ENCODE results near the gene TTC39B. TPM values are rescaled to one million over a fixed set of nuclear protein-coding genes. Genes with fewer than 3 reads are reported as not detected.
A peak's percentile ranks its signal among the peaks of the same experiment; 100 is the strongest.

Gene TTC39B
- total RNA-seq, 3 donors from 2014 or later: 6.2 to 14.8 (median 14.4) TPM

- Histone ChIP-seq H3K36me3 (no peaks in the 10 kb centered on the region), H3K27ac (no peak overlapping the region), H3K4me3 (no peak overlapping the region), H3K27me3 (no peaks in the 10 kb centered on the region), H3K4me1 (no peaks in the 10 kb centered on the region), H3K9me3 (no peaks in the 10 kb centered on the region)
- DNase-seq (ENCODE audit: low spot score in 2 of 2): no peak
- no peak for TF ChIP-seq POLR2AphosphoS5 (IDR thresholded peaks at IDR 0.05)
- TF ChIP-seq POLR2A (IDR thresholded peaks at IDR 0.05): no peak
- TF ChIP-seq CTCF (IDR thresholded peaks at IDR 0.05): peak in 2 of 3 donors; percentile 9 to 27
- intact Hi-C loops (cut with DNase I; ENCODE audit: low total_unique reads): no loop called here
Measured at GRCh38 chr9:15277400-15278090, 29.5 kb downstream of the TTC39B start.

- no peaks in the 10 kb centered on the region for H3K9me3 ChIP-seq
- no peak for DNase-seq (ENCODE audit: low spot score in 2 of 2)
- TF ChIP-seq POLR2AphosphoS5 (IDR thresholded peaks at IDR 0.05): no peak
- no peak for TF ChIP-seq CTCF (IDR thresholded peaks at IDR 0.05)
- no peak for TF ChIP-seq POLR2A (IDR thresholded peaks at IDR 0.05)
- no peak overlapping the region for H3K27ac ChIP-seq
- H3K4me3 ChIP-seq: no peak overlapping the region
- no peaks in the 10 kb centered on the region for H3K27me3 ChIP-seq
- no peaks in the 10 kb centered on the region for H3K4me1 ChIP-seq
- no peaks in the 10 kb centered on the region for H3K36me3 ChIP-seq
- intact Hi-C loops (cut with DNase I; ENCODE audit: low total_unique reads): no loop called here
Measured at GRCh38 chr9:15276328-15276938, 30.6 kb downstream of the TTC39B start.

GRCh38 chr9:15274425-15274824, 32.6 kb downstream of the TTC39B start:
- no peak for DNase-seq (ENCODE audit: low spot score in 2 of 2)
- H3K27ac ChIP-seq: no peak overlapping the region
- H3K36me3 ChIP-seq: no peaks in the 10 kb centered on the region
- no peaks in the 10 kb centered on the region for H3K4me1 ChIP-seq
- no peaks in the 10 kb centered on the region for H3K9me3 ChIP-seq
- no peak for TF ChIP-seq CTCF (IDR thresholded peaks at IDR 0.05)
- TF ChIP-seq POLR2A (IDR thresholded peaks at IDR 0.05): no peak
- no peak for TF ChIP-seq POLR2AphosphoS5 (IDR thresholded peaks at IDR 0.05)
- intact Hi-C loops (cut with DNase I; ENCODE audit: low total_unique reads): no loop called here
- H3K4me3 ChIP-seq: no peak overlapping the region
- no peaks in the 10 kb centered on the region for H3K27me3 ChIP-seq

- no peaks in the 10 kb centered on the region for H3K9me3 ChIP-seq
- no peak for DNase-seq (ENCODE audit: low spot score in 2 of 2)
- no peak overlapping the region for H3K27ac ChIP-seq
- no peaks in the 10 kb centered on the region for H3K4me1 ChIP-seq
- H3K4me3 ChIP-seq: no peak overlapping the region
- H3K27me3 ChIP-seq: no peaks in the 10 kb centered on the region
- no peaks in the 10 kb centered on the region for H3K36me3 ChIP-seq
- intact Hi-C loops (cut with DNase I; ENCODE audit: low total_unique reads): no loop called here
- no peak for TF ChIP-seq POLR2AphosphoS5 (IDR thresholded peaks at IDR 0.05)
- no peak for TF ChIP-seq POLR2A (IDR thresholded peaks at IDR 0.05)
- TF ChIP-seq CTCF (IDR thresholded peaks at IDR 0.05): no peak
Measured at GRCh38 chr9:15272377-15272928, 34.6 kb downstream of the TTC39B start.

GRCh38 chr9:15271403-15271802, 35.6 kb downstream of the TTC39B start:
- Histone ChIP-seq H3K9me3 (no peaks in the 10 kb centered on the region), H3K4me3 (no peak overlapping the region), H3K27ac (no peak overlapping the region), H3K27me3 (no peaks in the 10 kb centered on the region), H3K4me1 (no peaks in the 10 kb centered on the region), H3K36me3 (no peaks in the 10 kb centered on the region)
- no peak for TF ChIP-seq POLR2A (IDR thresholded peaks at IDR 0.05)
- TF ChIP-seq CTCF (IDR thresholded peaks at IDR 0.05): no peak
- TF ChIP-seq POLR2AphosphoS5 (IDR thresholded peaks at IDR 0.05): no peak
- intact Hi-C loops (cut with DNase I; ENCODE audit: low total_unique reads): no loop called here
- no peak for DNase-seq (ENCODE audit: low spot score in 2 of 2)
